ENCODE results near the gene MYL11.

MYL11 gene

GRCh38 chr16:30418350-30419181 is 44.0 kb downstream of the MYL11 start:
- Histone ChIP-seq H3K9me3 (ENCODE audit: control insufficient read depth, low read length) (no peaks in the 10 kb centered on the region), H3K27ac (peak overlapping the region; percentile 37), H3K9ac (no peak overlapping the region), H3K4me3 (ENCODE audit: low read depth, low read length) (peak overlapping the region; percentile 53), H3K4me1 (peaks cover 11% of the 10 kb centered on the region), H2AFZ (peak overlapping the region; percentile 85), H3K79me2 (no peaks in the 10 kb centered on the region), H3K36me3 (ENCODE audit: control insufficient read depth, insufficient read depth, low read length) (no peaks in the 10 kb centered on the region), H3K27me3 (ENCODE audit: control insufficient read depth, insufficient read depth, low read length) (no peaks in the 10 kb centered on the region), H3K4me2 (ENCODE audit: low read length) (peak overlapping the region; percentile 64)
- TF ChIP-seq, protein P1, sequence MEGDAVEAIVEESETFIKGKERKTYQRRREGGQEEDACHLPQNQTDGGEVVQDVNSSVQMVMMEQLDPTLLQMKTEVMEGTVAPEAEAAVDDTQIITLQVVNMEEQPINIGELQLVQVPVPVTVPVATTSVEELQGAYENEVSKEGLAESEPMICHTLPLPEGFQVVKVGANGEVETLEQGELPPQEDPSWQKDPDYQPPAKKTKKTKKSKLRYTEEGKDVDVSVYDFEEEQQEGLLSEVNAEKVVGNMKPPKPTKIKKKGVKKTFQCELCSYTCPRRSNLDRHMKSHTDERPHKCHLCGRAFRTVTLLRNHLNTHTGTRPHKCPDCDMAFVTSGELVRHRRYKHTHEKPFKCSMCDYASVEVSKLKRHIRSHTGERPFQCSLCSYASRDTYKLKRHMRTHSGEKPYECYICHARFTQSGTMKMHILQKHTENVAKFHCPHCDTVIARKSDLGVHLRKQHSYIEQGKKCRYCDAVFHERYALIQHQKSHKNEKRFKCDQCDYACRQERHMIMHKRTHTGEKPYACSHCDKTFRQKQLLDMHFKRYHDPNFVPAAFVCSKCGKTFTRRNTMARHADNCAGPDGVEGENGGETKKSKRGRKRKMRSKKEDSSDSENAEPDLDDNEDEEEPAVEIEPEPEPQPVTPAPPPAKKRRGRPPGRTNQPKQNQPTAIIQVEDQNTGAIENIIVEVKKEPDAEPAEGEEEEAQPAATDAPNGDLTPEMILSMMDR (IDR thresholded peaks at IDR 0.05): no peak

GRCh38 chr16:30421010-30421409 is 46.4 kb downstream of the MYL11 start:
- Histone ChIP-seq H3K27me3 (ENCODE audit: control insufficient read depth, insufficient read depth, low read length) (no peaks in the 10 kb centered on the region), H2AFZ (no peak overlapping the region), H3K9ac (no peak overlapping the region), H3K4me2 (ENCODE audit: low read length) (no peak overlapping the region), H3K79me2 (no peaks in the 10 kb centered on the region), H3K36me3 (ENCODE audit: control insufficient read depth, insufficient read depth, low read length) (no peaks in the 10 kb centered on the region), H3K27ac (no peak overlapping the region), H3K4me1 (peaks cover 6% of the 10 kb centered on the region), H3K9me3 (ENCODE audit: control insufficient read depth, low read length) (no peaks in the 10 kb centered on the region), H3K4me3 (ENCODE audit: low read depth, low read length) (no peak overlapping the region)
- TF ChIP-seq, protein P1 (IDR thresholded peaks at IDR 0.05): no peak
